ENCODE results near the gene KRTAP19-8.

DNA sequence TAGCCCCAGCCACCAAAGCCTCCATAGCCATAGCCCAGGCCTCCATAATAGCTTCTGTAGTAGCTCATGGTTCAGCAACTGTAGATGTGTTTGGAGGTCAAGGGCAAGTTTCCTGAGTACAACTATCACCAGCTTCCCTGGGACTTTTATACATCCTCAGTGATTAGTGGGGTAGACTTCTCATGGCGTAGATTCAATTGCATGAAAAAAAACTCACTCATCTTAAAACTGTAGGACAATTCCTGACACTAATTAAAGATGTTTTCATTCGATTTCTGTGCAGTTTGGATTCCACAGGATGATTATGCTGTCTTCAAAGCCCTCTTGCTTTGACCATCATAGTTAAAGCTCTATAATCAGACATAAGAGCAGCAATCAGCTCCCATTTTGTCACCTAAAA, at the start of gene KRTAP19-8:
- TF ChIP-seq EZH2 (IDR thresholded peaks at IDR 0.05) (no peak), POLR2AphosphoS5 (IDR thresholded peaks at IDR 0.05; ENCODE audit: borderline replicate concordance, low read depth, low read length) (no peak)
